IPS-20b (cell line): Measurements from ENCODE around the gene CNNM4.

Source experiments
- H3K27ac ChIP-seq: one replicate; pipeline ENCODE4 v1.5.1; 2013; ENCODE audit warnings: low read length
- H3K27me3 ChIP-seq: 2 replicates; pipeline ENCODE4 v1.6.1; 2013; ENCODE audit warnings: mild to moderate bottlenecking, low read length, inconsistent platforms; ENCODE audit not compliant: insufficient read depth
- H3K36me3 ChIP-seq: 2 replicates; pipeline ENCODE4 v1.6.1; 2013; ENCODE audit warnings: low read depth, mild to moderate bottlenecking, inconsistent platforms, low read length, moderate library complexity; ENCODE audit not compliant: insufficient read depth
- H3K4me1 ChIP-seq: 2 replicates; pipeline ENCODE4 v1.6.1; 2013; ENCODE audit warnings: mild to moderate bottlenecking, control low read depth, inconsistent platforms, low read length, moderate library complexity; ENCODE audit not compliant: insufficient read depth
- H3K4me3 ChIP-seq: 2 replicates; pipeline ENCODE4 v1.5.1; 2013; ENCODE audit warnings: mild to moderate bottlenecking, low read length, inconsistent platforms
- H3K9ac ChIP-seq: 2 replicates; pipeline ENCODE4 v1.6.1; 2013; ENCODE audit warnings: low read depth, mild to moderate bottlenecking, inconsistent platforms, low read length, moderate library complexity
- H3K9me3 ChIP-seq: 2 replicates; pipeline ENCODE4 v1.6.1; 2013; ENCODE audit warnings: mild to moderate bottlenecking, low read depth, low read length, inconsistent platforms; ENCODE audit not compliant: insufficient read depth

Gene CNNM4

DNA sequence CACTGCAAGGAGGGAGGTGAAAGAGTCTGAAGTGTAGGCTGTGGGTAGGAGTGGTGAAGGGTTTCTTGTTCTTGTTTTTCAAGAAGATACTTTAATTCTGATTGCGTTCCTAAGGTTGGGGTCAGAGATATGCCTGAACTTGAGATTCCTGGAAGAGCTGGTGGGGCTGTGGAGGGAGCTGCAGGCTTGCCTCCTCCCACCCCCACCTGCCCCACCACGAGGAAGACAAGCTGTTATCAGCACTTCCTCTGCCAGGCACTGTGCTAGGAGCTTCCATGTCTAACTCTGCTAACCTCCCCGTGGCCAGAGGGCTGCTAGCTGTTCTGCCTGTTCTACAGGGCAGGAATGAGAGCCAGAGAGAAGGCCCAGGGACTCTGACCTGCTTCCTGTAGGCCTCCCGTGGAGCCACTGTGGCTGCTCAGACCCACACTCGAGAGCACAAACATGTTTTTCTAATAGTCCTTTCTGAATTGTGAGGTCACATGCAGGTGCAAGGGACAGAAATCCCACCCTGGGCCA, 69.4 kb downstream of the CNNM4 start:
- Histone ChIP-seq H3K9me3 (no peaks in the 10 kb centered on the region), H3K27ac (no peak overlapping the region), H3K4me1 (peaks cover 13% of the 10 kb centered on the region; the same call in 1 of the 2 replicates), H3K27me3 (no peaks in the 10 kb centered on the region), H3K9ac (no peak overlapping the region), H3K4me3 (no peak overlapping the region), H3K36me3 (peaks cover 83% of the 10 kb centered on the region)

DNA sequence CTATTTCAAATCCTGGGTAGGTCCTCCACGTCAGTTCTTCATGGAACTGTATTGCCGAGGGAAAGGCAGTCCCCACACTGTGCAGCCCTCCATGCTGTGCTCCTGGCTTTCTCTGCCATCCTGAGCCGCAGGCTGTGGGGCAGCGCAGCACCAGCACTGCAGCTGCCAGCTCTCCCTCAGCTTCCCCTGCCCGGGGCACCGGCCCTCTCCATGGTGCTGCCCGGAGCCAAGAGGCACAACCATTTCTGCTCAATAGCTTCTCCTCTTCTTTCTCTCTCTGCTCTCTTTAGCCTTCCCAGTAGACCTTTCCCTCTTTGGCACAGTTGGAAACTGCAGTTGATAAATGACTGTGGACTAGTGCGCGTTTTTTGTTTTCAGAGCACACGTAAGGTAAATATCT, 71.0 kb downstream of the CNNM4 start:
- Histone ChIP-seq H3K9ac (no peak overlapping the region), H3K4me3 (no peak overlapping the region), H3K36me3 (peaks cover 70% of the 10 kb centered on the region), H3K27me3 (no peaks in the 10 kb centered on the region), H3K4me1 (peaks cover 13% of the 10 kb centered on the region; the same call in 1 of the 2 replicates), H3K27ac (no peak overlapping the region), H3K9me3 (no peaks in the 10 kb centered on the region)

DNA sequence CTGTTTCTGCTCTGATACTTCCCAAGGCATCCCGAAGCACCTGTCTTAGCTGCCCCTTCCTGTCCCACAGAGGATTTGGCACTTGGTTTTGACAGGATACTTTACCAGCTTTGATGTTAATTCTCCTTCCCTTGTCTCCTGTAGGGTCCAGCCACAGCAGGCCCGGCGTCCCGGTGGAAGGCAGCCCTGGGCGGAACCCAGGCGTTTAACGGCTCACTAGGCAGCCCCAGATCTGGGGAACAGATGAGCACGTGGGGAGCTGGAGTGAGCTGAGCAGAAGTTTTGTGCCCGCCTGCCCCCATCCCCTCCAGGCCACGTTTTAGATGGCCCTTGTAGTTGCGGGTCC, 71.7 kb downstream of the CNNM4 start:
- H3K27me3 ChIP-seq, result no peaks in the 10 kb centered on the region
- no peak overlapping the region for H3K27ac ChIP-seq
- peak overlapping the region; percentile 56; the same call in 1 of the 2 replicates for H3K4me3 ChIP-seq
- peaks cover 13% of the 10 kb centered on the region; the same call in 1 of the 2 replicates for H3K4me1 ChIP-seq
- peaks cover 66% of the 10 kb centered on the region for H3K36me3 ChIP-seq
- no peaks in the 10 kb centered on the region for H3K9me3 ChIP-seq
- no peak overlapping the region; the same call in 1 of the 2 replicates for H3K9ac ChIP-seq

DNA sequence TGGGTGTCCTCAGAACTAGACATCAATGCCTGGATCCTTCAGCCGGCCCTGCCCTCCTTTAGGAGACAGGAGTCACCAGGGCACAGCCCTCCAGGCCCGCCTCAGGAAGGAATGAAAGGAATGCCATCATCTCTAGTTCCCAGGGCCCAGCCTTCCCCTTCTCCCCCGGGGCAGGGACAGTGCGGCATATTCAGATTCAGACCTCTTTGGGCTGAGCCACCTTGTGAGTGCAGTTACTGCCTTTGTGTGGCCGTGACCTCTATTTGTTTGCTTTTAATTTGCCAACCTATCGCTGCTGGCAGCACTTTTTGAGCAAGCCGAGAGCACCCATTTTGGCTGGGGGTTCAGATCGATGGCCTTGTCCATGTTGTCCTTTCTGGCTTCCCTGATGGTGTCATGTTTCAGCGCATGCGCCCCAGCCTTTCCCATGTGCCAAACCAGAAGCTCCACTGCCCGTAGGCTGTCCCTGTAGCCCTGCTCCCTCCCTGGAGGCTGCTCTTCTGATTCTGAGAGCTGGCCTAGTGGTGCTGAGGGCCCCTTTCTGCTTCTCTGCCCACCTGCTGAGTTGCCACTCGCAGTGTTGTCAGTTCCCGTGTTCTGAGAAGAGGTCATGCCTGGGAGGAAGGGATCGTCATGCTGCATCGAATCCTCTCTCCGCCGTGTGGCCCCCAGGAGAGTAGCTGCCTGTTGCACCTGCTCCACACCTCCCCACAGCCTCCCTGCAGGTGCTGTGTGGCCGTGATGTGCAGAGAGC, 72.2 kb downstream of the CNNM4 start:
- no peaks in the 10 kb centered on the region for H3K27me3 ChIP-seq
- peak overlapping the region; percentile 56 for H3K4me3 ChIP-seq
- no peaks in the 10 kb centered on the region for H3K9me3 ChIP-seq
- peaks cover 66% of the 10 kb centered on the region for H3K36me3 ChIP-seq
- H3K27ac ChIP-seq, result peak overlapping the region; percentile 3
- peaks cover 13% of the 10 kb centered on the region; the same call in 1 of the 2 replicates for H3K4me1 ChIP-seq
- H3K9ac ChIP-seq, result peak overlapping the region; percentile 3; the same call in 1 of the 2 replicates

DNA sequence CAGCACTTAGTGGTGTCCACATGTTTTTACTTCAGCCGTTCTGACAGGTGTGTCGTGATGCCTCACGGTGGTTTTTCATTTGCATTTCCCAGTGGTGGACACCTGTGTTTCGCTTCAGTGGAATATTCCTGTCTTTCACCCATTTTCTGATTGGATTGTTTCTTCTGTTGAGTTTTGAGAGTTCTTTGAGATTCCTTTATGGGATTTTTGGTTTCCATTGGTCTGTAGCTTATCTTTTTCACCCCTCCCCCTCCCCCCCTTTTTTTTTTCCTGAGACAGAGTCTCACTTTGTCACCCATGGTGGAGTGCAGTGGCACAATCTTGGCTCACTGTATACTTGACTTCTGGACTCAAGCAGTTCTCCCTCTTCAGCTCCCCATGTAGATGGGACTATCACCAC, 75.1 kb downstream of the CNNM4 start:
- no peak overlapping the region for H3K9ac ChIP-seq
- peaks cover 45% of the 10 kb centered on the region for H3K36me3 ChIP-seq
- H3K4me3 ChIP-seq, result no peak overlapping the region
- no peak overlapping the region for H3K27ac ChIP-seq
- no peaks in the 10 kb centered on the region for H3K27me3 ChIP-seq
- no peaks in the 10 kb centered on the region for H3K9me3 ChIP-seq
- peaks cover 13% of the 10 kb centered on the region; the same call in 1 of the 2 replicates for H3K4me1 ChIP-seq

DNA sequence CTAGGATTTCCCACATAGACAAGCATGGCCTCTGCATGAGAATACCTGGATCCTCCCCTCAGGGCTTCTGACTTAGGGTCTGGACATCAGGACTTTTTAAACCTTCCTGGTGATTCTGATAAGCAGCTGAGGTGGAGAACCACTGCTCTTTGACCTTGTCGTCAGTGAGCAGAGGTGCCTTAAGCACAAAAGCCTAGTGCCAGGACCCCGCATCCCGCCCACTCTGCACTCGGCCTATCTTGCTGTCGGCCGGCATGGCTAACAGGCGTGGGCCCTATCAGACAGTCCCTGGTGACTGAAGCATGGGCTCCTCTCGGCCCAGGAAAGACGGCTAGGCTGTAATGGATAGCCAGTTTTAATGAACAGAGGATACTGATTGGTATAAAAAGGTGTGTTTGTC, 76.9 kb downstream of the CNNM4 start:
- Histone ChIP-seq H3K4me1 (peaks cover 4% of the 10 kb centered on the region; the same call in 1 of the 2 replicates), H3K9ac (no peak overlapping the region), H3K36me3 (peaks cover 30% of the 10 kb centered on the region), H3K27me3 (no peaks in the 10 kb centered on the region), H3K27ac (no peak overlapping the region), H3K9me3 (no peaks in the 10 kb centered on the region), H3K4me3 (no peak overlapping the region)

DNA sequence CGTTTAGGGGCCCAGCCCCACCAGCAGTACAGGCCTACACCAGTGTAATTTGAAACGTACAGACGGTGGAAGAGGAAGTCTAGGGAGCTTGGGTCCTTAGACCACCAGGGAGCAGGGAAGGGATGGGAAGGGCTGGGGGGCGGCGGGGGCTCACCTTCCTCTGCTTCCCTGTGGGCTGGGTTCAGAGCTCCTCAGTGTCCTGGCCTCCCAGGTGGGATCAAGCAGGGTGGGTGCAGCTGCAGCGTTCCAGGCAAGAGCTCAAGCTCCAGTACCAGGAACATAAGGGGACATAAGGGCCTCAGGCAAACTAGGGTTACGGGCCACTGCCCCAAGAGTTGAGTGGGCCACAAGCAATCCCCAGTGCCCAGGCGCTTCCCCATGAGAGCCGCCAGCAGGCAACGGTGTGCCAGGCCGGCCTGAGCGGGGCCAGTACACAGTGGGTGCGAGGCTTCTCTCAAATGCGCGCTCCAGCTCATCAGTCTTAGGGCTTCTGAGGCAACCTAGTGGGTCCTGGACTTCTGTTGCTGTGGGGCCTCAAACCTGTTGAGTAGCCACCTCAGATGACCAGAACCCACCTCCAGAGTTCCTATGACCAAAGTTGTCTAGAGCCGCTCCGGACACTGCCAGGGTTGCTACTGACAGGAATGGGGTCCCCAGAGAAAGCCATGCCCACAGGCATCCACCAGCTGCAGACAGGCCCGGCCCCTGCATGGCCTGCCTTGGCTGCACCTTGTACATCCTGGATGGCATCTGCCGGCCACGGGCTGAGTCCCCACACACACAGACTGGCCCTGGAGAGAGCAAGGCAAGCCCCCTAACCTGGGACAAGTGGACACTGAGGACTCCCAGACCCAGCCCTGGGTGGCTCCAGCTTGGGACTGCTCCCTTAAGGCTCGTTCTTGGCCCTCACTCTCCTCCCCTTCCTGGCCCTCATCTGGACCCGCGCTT, 77.9 kb downstream of the CNNM4 start:
- no peaks in the 10 kb centered on the region for H3K27me3 ChIP-seq
- no peak overlapping the region for H3K4me3 ChIP-seq
- 0 out of 2 replicates have a peak, but pooled peaks cover under 1% of the 10 kb centered on the region for H3K4me1 ChIP-seq
- H3K9ac ChIP-seq, result no peak overlapping the region
- H3K36me3 ChIP-seq, result peaks cover 25% of the 10 kb centered on the region
- no peaks in the 10 kb centered on the region for H3K9me3 ChIP-seq
- no peak overlapping the region for H3K27ac ChIP-seq

DNA sequence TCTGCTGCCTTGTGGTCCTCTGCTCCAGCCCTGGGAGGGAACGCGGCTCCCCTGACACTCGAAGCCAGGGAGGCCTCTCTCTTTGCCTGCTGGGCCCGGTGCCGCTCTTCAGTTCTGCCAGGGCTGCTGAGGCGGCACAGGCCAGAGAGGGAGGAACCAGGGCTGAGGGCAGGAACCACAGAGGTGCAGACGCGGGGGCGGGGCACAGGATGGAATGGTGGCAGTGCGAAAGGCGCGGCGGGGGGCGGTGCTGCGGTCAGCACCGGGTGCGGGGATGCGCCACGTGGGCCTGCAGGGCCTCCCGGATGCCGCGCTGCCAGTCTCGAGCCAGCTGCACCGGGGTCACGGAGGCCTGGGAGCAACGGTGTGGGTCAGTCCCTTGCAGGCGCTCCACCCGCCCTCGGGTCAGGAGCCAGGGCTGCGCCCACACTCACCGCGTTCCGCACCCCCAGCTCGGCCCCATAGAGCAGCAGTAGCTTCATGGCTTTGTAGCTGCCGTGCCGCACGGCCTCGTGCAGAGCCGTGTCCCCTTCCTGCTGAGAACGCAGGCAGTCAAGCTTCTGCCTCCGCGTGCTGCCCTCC, 78.7 kb downstream of the CNNM4 start:
- H3K36me3 ChIP-seq, result peaks cover 23% of the 10 kb centered on the region
- H3K4me3 ChIP-seq, result no peak overlapping the region
- no peaks in the 10 kb centered on the region for H3K9me3 ChIP-seq
- no peak overlapping the region for H3K27ac ChIP-seq
- H3K4me1 ChIP-seq, result no peaks in the 10 kb centered on the region
- H3K9ac ChIP-seq, result no peak overlapping the region
- no peaks in the 10 kb centered on the region for H3K27me3 ChIP-seq

DNA sequence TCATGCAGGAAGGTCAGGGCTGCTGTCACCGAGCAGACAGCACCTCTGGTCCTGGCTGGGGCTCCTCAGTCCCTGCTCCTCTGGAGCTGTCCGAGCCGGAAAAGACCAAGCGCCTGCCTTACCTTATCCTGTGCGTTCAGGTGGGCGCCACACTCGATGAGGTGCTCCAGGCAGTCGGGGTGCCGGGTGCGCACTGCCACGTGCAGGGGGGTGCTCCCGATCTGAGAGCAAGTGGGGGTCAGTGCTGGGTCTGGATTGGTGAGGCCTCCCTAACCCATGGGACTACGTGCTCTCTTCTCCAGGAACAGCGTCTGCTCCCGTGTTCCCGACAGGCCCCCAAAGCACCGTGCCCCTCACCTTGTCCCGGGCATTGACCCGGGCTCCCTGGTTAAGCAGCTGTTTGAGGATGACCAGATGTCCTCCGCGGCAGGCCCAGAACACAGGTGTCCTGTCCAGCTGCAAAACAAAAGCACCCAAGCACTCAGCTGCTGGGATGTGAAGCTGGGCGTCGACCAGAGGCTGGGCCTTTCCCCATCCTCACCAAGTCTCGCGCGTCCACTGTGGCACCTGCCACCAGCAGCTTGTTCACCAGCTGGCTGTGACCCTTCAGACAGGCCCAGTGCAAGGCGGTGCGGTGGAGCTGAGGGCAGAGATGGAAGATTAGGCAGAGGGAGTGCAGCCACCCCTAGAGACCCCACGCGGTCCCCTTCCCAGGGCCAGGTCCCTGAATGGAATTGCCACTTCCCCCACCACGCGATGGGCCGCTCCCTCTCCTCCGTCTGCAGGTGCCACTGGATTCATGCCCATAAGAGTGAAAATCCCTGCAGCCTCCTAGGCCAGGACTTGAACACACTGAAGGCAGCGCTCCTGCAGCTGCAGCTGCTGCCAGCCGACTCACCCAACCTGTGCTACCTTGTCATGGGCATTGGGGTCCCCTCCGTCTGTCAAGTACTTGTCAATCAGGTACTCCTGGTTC, 79.5 kb downstream of the CNNM4 start:
- Histone ChIP-seq H3K9me3 (no peaks in the 10 kb centered on the region), H3K4me1 (no peaks in the 10 kb centered on the region), H3K36me3 (peaks cover 15% of the 10 kb centered on the region; the same call in 1 of the 2 replicates), H3K27me3 (no peaks in the 10 kb centered on the region), H3K27ac (no peak overlapping the region), H3K4me3 (no peak overlapping the region), H3K9ac (no peak overlapping the region)

DNA sequence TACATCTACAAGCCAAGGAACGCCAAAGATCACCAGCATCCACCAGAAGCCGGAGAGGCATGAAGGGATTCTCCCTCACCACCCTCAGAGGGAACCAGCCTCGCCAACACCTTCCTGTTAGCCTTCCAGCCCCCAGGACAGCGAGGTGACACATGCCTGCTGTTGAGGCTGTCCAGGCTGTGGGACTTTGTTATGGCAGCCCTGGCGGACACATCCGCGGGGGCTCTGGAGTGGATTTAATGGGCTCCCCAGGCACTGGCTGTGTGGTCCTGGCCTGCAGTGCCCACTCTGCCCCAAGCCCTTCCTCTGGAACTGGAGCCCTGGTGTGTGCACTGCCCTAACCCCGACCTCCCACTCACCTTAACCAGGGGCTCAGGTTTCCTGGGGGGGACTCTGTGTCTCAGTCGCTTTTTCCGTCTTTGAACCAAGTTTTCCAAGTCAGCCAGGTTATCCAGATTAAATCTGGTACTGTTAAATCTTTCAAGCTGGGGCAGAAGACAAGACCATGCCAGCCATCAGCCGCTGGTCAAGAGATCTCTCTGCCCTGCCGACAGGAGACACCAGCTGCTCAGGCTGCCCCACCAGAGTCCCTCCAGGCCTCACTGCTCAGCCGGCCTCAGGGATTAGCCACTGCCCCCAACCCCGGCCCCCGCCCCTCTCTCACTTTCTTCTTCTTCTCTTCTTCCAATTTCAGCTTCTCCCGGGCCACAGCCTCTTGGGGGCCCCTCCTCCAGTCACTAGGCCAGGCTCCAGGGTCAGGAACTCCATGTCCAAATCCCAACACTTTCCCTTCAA, 81.2 kb downstream of the CNNM4 start:
- no peak overlapping the region for H3K9ac ChIP-seq
- no peak overlapping the region for H3K4me3 ChIP-seq
- H3K36me3 ChIP-seq, result peaks cover 17% of the 10 kb centered on the region; the same call in 1 of the 2 replicates
- H3K27ac ChIP-seq, result no peak overlapping the region
- no peaks in the 10 kb centered on the region for H3K4me1 ChIP-seq
- H3K9me3 ChIP-seq, result no peaks in the 10 kb centered on the region
- H3K27me3 ChIP-seq, result no peaks in the 10 kb centered on the region
